OCI-LY3 (cell line): ENCODE data around the gene FBXL13.
"Not testable (repeated sequence)": the region's sequence is repeated elsewhere in the genome, so short reads cannot be mapped to it uniquely, and the experiment has no call there.

Experiments used
- H2AFZ ChIP-seq: fragments of 200-600, 300-600 bp; shearing (Covaris generic); 2 replicates; pipeline ENCODE4 v1.6.0; 2014; ENCODE audit warnings: antibody characterized with exemption, low read depth, low read length
- H3K27ac ChIP-seq: fragments of 200-600, 300-600 bp; sonication (generic); 2 replicates; pipeline ENCODE4 v1.5.1; 2014; ENCODE audit warnings: mild to moderate bottlenecking, low read length, moderate library complexity, mixed read lengths
- H3K27me3 ChIP-seq: fragments of 200-600, 300-600 bp; sonication (generic); 2 replicates; pipeline ENCODE4 v1.6.1; 2014; ENCODE audit warnings: low read depth, low read length, mixed read lengths
- H3K36me3 ChIP-seq: fragments of 200-600, 300-600 bp; sonication (generic); replicated peaks from 2 replicates; pipeline ENCODE3; 2014; ENCODE audit warnings: low read depth, low read length, mixed read lengths
- H3K4me1 ChIP-seq: fragments of 300-600, 200-600 bp; sonication (generic); 2 replicates; pipeline ENCODE4 v1.6.1; 2014; ENCODE audit warnings: low read length, mixed read lengths
- H3K4me2 ChIP-seq: fragments of 200-600, 300-600 bp; sonication (generic); 2 replicates; pipeline ENCODE4 v1.6.1; 2014; ENCODE audit warnings: low read length, mixed read lengths
- H3K4me3 ChIP-seq: fragments of 300-600, 200-600 bp; sonication (generic); 2 replicates; pipeline ENCODE4 v1.5.1; 2014; ENCODE audit warnings: antibody characterized with exemption, mild to moderate bottlenecking, low read length, moderate library complexity
- H3K79me2 ChIP-seq: fragments of 300-600, 200-600 bp; shearing (Covaris generic); 2 replicates; pipeline ENCODE4 v1.6.1; 2014; ENCODE audit warnings: mild to moderate bottlenecking, low read length, mixed read lengths
- H3K9ac ChIP-seq: fragments of 300-600, 200-600 bp; shearing (Covaris generic); 2 replicates; pipeline ENCODE4 v1.6.0; 2014; ENCODE audit warnings: mild to moderate bottlenecking, low read length, moderate library complexity
- H3K9me3 ChIP-seq: fragments of 200-600, 300-600 bp; shearing (Covaris generic); 2 replicates; pipeline ENCODE4 v1.6.1; 2014; ENCODE audit warnings: low read length, mixed read lengths; ENCODE audit not compliant: insufficient read depth
- H4K20me1 ChIP-seq: fragments of 200-600, 300-600 bp; sonication (generic); 2 replicates; pipeline ENCODE4 v1.6.1; 2016; ENCODE audit warnings: low read length, mixed read lengths; ENCODE audit not compliant: insufficient read depth
- CTCF ChIP-seq: fragments of 200-600, 300-600 bp; sonication (generic); IDR thresholded peaks from 2 replicates; pipeline ENCODE4 v1.5.1; 2014; ENCODE audit warnings: antibody characterized with exemption, low read length, low read depth
- EZH2phosphoT487 ChIP-seq: fragments of 200-600 bp; shearing (Covaris generic); IDR thresholded peaks from 2 replicates; pipeline ENCODE4 v1.6.1; 2018; ENCODE audit warnings: antibody characterized with exemption, mixed run types, low read depth

The FBXL13 gene

DNA sequence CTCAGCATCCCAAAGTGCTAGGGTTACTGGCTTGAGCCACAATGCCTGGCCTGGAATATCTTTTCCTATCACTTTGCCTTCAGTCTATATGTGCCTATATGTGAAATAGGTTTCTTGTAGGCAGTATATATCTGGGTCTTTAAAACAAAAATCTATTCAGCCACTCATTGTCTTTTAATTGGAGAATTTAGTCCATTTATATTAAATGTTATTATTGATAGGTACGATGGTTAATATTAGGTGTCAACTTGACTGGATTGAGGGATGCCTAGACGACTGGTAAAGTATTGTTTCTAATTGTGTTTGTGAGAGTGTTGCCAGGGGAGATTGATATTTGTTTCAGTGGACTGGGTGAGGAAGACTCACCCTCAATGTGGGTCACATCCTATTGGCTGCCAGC is 73.4 kb downstream of the FBXL13 start:
- Histone ChIP-seq H3K27ac (no peak overlapping the region), H3K4me1 (no peaks in the 10 kb centered on the region), H3K36me3 (no peaks in the 10 kb centered on the region), H3K27me3 (no peaks in the 10 kb centered on the region), H3K9me3 (peaks cover 11% of the 10 kb centered on the region; the same call in 1 of the 2 replicates), H2AFZ (no peak overlapping the region), H3K4me3 (no peak overlapping the region), H3K79me2 (no peaks in the 10 kb centered on the region), H4K20me1 (no peaks in the 10 kb centered on the region), H3K9ac (no peak overlapping the region), H3K4me2 (no peak overlapping the region)
- TF ChIP-seq EZH2phosphoT487 (no peak), CTCF (no peak)

DNA sequence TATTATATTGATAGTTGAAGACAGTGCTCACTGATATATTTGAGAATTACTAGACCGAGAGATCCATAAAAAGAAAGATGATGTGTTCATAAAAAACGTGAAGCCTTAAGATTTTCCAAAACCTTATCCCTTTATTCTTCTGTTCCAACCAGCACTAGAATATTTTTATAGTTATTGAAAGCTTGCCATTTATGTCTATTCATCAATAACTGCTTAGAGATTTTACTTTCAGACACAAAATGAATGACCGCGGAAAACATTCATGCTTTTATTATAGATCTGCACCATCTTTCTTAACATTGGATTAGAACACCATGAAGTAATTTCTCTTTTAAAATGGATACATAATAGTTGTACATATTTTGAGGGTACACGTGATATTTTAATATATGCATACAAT is 77.6 kb downstream of the FBXL13 start:
- no peaks in the 10 kb centered on the region for H3K79me2 ChIP-seq
- H3K27me3 ChIP-seq, result no peaks in the 10 kb centered on the region
- no peak overlapping the region for H3K4me2 ChIP-seq
- no peak for TF ChIP-seq EZH2phosphoT487
- TF ChIP-seq CTCF, result no peak
- no peaks in the 10 kb centered on the region for H3K4me1 ChIP-seq
- H4K20me1 ChIP-seq, result no peaks in the 10 kb centered on the region
- H3K27ac ChIP-seq, result no peak overlapping the region
- peaks cover 3% of the 10 kb centered on the region; the same call in 1 of the 2 replicates for H3K9me3 ChIP-seq
- H3K36me3 ChIP-seq, result no peaks in the 10 kb centered on the region
- H3K4me3 ChIP-seq, result no peak overlapping the region
- no peak overlapping the region for H3K9ac ChIP-seq
- no peak overlapping the region for H2AFZ ChIP-seq

DNA sequence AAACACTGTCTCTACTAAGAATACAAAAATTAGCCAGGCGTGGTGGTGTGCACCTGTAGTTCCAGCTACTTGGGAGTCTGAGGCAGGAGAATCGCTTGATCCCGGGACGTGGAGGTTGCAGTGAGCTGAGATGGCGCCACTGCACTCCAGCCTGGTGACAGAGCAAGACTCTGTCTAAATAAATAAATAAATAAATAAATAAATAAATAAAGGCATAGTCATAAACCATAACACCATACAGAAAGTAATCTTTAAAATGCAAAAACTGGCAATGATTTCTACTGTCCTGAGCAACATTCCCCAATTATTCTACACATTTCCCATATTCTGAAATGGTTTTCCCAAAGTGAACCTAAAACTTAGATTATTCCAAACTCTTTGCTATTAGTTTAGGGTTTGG is 79.0 kb downstream of the FBXL13 start:
- H3K79me2 ChIP-seq, H3K27me3 ChIP-seq, H3K36me3 ChIP-seq, H3K9me3 ChIP-seq, H3K4me3 ChIP-seq, H4K20me1 ChIP-seq, H3K9ac ChIP-seq, H3K4me2 ChIP-seq, H3K27ac ChIP-seq, H2AFZ ChIP-seq, H3K4me1 ChIP-seq: not testable (repeated sequence)

DNA sequence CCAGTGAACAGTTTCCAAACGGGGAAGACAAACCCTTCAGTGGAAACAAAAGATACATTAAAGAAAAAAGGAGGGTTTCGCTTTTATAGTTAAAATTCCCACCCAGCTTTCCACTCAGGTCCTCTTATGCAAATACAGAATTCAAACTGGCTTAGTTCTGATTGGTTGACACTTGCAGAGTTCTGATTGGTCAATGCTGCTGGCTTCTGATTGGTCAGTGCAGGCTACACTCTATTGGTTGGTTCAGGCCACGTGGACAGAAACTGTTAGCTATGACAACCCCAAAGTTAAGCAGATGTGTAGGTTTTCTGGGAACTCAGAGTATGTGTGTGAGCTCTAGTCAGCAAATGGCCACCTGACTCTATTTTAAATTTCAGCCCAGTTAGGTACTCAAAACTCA is 80.0 kb downstream of the FBXL13 start:
- H3K4me2 ChIP-seq, result no peak overlapping the region
- no peak overlapping the region for H3K27ac ChIP-seq
- H2AFZ ChIP-seq, result no peak overlapping the region
- H3K79me2 ChIP-seq, result no peaks in the 10 kb centered on the region
- H3K9me3 ChIP-seq, result 0 out of 2 replicates have a peak, but pooled peaks cover 3% of the 10 kb centered on the region
- H3K27me3 ChIP-seq, result no peaks in the 10 kb centered on the region
- no peak overlapping the region for H3K9ac ChIP-seq
- H4K20me1 ChIP-seq, result no peaks in the 10 kb centered on the region
- TF ChIP-seq EZH2phosphoT487 (no peak), CTCF (no peak)
- no peaks in the 10 kb centered on the region for H3K4me1 ChIP-seq
- H3K36me3 ChIP-seq, result no peaks in the 10 kb centered on the region
- H3K4me3 ChIP-seq, result no peak overlapping the region

DNA sequence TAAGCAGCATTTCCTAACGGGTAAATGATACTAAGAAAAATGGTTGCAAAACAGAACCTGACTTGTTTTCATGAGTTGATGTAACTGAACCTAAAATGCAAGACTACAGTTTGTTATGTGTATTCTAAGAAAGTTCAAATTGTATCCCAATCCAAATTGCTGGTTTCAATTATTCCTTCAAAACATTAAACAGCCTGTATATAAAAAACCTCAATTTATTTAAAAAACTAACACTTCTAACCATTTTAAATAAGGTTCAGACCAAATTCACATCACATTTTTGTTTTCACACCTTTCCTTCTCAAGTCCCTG is 80.9 kb downstream of the FBXL13 start:
- Histone ChIP-seq H3K4me2 (no peak overlapping the region), H3K36me3 (no peaks in the 10 kb centered on the region), H3K9ac (no peak overlapping the region), H3K27ac (no peak overlapping the region), H3K9me3 (0 out of 2 replicates have a peak, but pooled peaks cover 3% of the 10 kb centered on the region), H2AFZ (no peak overlapping the region), H3K4me3 (no peak overlapping the region), H3K4me1 (no peaks in the 10 kb centered on the region), H4K20me1 (no peaks in the 10 kb centered on the region), H3K79me2 (no peaks in the 10 kb centered on the region), H3K27me3 (no peaks in the 10 kb centered on the region)
- TF ChIP-seq EZH2phosphoT487 (no peak), CTCF (no peak)
